H1 (cell line): ENCODE data around the gene TAPT1.

Source experiments
- ASH2L ChIP-seq: fragments of 200-600, 300-600 bp; sonication (generic); IDR thresholded peaks from one replicate; pipeline ENCODE4 v1.7.1; 2017; ENCODE audit warnings: low read length
- ATF3 ChIP-seq: IDR thresholded peaks from 2 replicates; pipeline ENCODE4 v1.6.1; 2011; ENCODE audit warnings: low read depth, mild to moderate bottlenecking, low read length; ENCODE audit not compliant: insufficient read depth
- BACH1 ChIP-seq: IDR thresholded peaks from 2 replicates; pipeline ENCODE4 v1.6.1; 2012; ENCODE audit warnings: low read length, improper control_type of control experiment
- BRCA1 ChIP-seq: IDR thresholded peaks from 2 replicates; pipeline ENCODE4 v1.6.1; 2012; ENCODE audit warnings: low read depth, low read length, improper control_type of control experiment
- CEBPB ChIP-seq: IDR thresholded peaks from 2 replicates; pipeline ENCODE4 v1.6.1; 2012; ENCODE audit warnings: low read depth, low read length
- CTCF ChIP-seq, 3 experiments: IDR thresholded peaks; 1 replicate in 2 of 3; 2 replicates in 1 of 3; pipeline versions ENCODE4 v1.5.1 to v1.6.1; 2011; ENCODE audit warnings: low read length in 3 of 3, mild to moderate bottlenecking in 3 of 3, inconsistent platforms in 2 of 3, low read depth in 1 of 3, moderate library complexity in 1 of 3; ENCODE audit not compliant: insufficient read depth in 1 of 3; ENCODE audit errors: control extremely low read depth in 1 of 3
- EZH2 ChIP-seq: fragments of 200-600 bp; sonication (generic); IDR thresholded peaks from 2 replicates; pipeline ENCODE4 v1.7.1; 2012; ENCODE audit warnings: low read depth, mild to moderate bottlenecking, moderate library complexity, low read length, inconsistent platforms; ENCODE audit not compliant: severe bottlenecking
- JUN ChIP-seq: IDR thresholded peaks from 2 replicates; pipeline ENCODE4 v1.6.1; 2011; ENCODE audit warnings: low read depth, mild to moderate bottlenecking, improper control_type of control experiment, low read length
- POLR2A ChIP-seq, 2 experiments: IDR thresholded peaks; 1 replicate in 1 of 2; 2 replicates in 1 of 2; pipeline ENCODE4 v1.6.1; 2011; ENCODE audit warnings: low read depth in 2 of 2, low read length in 2 of 2, mild to moderate bottlenecking in 2 of 2; ENCODE audit errors: control extremely low read depth in 1 of 2
- POLR2AphosphoS5 ChIP-seq: IDR thresholded peaks from 2 replicates; pipeline ENCODE4 v1.6.1; 2011; ENCODE audit warnings: low read depth, low read length
- RFX5 ChIP-seq: IDR thresholded peaks from 2 replicates; pipeline ENCODE4 v1.6.1; 2011; ENCODE audit warnings: low read depth, low read length, improper control_type of control experiment, borderline replicate concordance
- TBP ChIP-seq: IDR thresholded peaks from 2 replicates; pipeline ENCODE4 v1.6.1; 2011; ENCODE audit warnings: low read depth, low read length, improper control_type of control experiment
- USF2 ChIP-seq: IDR thresholded peaks from 2 replicates; pipeline ENCODE4 v1.6.1; 2011; ENCODE audit warnings: low read length, improper control_type of control experiment
- YY1 ChIP-seq: IDR thresholded peaks from 2 replicates; pipeline ENCODE4 v1.6.1; 2011; ENCODE audit warnings: low read depth, mild to moderate bottlenecking, low read length

- TF ChIP-seq CTCF (IDR thresholded peaks at IDR 0.05; ENCODE audit: control extremely low read depth in 1 of 3, insufficient read depth in 1 of 3, low read depth in 1 of 3, low read length in 3 of 3) (no peak), YY1 (no peak), BACH1 (no peak), POLR2AphosphoS5 (no peak), JUN (no peak), ASH2L (no peak), BRCA1 (no peak), CEBPB (no peak), USF2 (no peak), EZH2 (no peak), TBP (no peak), ATF3 (no peak), POLR2A (IDR thresholded peaks at IDR 0.05; ENCODE audit: control extremely low read depth in 1 of 2, low read depth in 2 of 2, low read length in 2 of 2) (no peak), RFX5 (no peak)
Observed at GRCh38 chr4:16136311-16136710, 90.0 kb downstream of the TAPT1 start.
